Bronchial smooth muscle cell (primary cell): Measurements from ENCODE around the gene SLC22A12. TPM values are rescaled to one million over a fixed set of nuclear protein-coding genes. Genes with fewer than 3 reads are reported as not detected.

Source experiments
- total RNA-seq: library from RNA; depleted of rRNA; stranded (reverse); fragments of >200 nt; gene quantifications from 2 replicates; pipeline ENCODE4 v1.2.1, GENCODE V29; 2014

SLC22A12 gene
- not detected in 2 replicates for total RNA-seq

DNA sequence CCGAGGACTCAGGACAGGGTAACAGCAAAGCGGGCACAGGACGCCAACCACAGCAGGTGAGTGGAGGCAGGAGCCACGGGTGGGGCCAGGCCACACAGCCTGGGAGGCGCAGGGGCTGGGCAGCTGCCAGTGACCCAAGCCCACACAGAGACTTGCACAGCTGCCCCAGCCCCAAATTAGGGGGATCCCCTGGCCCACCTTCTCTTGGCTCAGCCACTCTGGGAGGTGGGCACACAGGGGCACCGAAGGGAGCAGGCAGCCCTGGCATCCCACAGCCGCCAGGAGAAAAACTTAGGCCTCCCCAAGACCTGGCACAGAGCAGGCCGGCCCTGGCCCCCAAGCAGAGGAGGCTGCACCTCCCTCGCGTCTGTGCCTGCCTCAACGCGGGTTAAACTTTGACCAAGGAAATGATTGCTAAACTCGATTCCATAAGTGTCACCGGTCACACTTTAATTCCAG, at the start of gene SLC22A12:
SLC22A12 (plus strand) TSS at position 458 of the 459 bp plus-strand sequence. CDS start 337 bp downstream, outside the sequence.

Other genes starting within 250 kb of the SLC22A12 start
- 28.7 and 37.2 TPM in 2 replicates for gene RPS6KA4, start 232.1 kb upstream of the SLC22A12 start, total RNA-seq
- gene SLC22A11, start 35.3 kb upstream of the SLC22A12 start, total RNA-seq: 0.09 and 0.16 TPM in 2 replicates
- gene NRXN2, start 132.0 kb downstream of the SLC22A12 start, total RNA-seq: 1.0 and 1.4 TPM in 2 replicates
- 0.16 TPM in 1 of 2 replicates, not detected in the other for gene RASGRP2, start 152.9 kb downstream of the SLC22A12 start, total RNA-seq
- gene PYGM, start 168.8 kb downstream of the SLC22A12 start, total RNA-seq: 3.9 and 5.0 TPM in 2 replicates
- 46.3 and 58.8 TPM in 2 replicates for gene SF1, start 187.3 kb downstream of the SLC22A12 start, total RNA-seq
- 5.3 and 6.1 TPM in 2 replicates for gene MAP4K2, start 212.0 kb downstream of the SLC22A12 start, total RNA-seq
- gene MEN1, start 219.3 kb downstream of the SLC22A12 start, total RNA-seq: 12.3 and 15.0 TPM in 2 replicates